Nephron (organoid): ENCODE data around the gene AIG1.

ENCODE experiments used
- H3K27ac Mint-ChIP-seq, 3 experiments: 2 replicates each; pipeline ENCODE4 v1.8.0; 2020; ENCODE audit warnings: mixed read lengths in 3 of 3, mild to moderate bottlenecking in 2 of 3, moderate library complexity in 1 of 3
- H3K27me3 Mint-ChIP-seq: 2 replicates; pipeline ENCODE4 v1.8.0; 2021; ENCODE audit warnings: low read depth, mild to moderate bottlenecking, moderate library complexity, mixed read lengths
- H3K36me3 Mint-ChIP-seq: 2 replicates; pipeline ENCODE4 v1.8.0; 2020; ENCODE audit warnings: low read depth, mixed read lengths
- H3K4me1 Mint-ChIP-seq: 2 replicates; pipeline ENCODE4 v1.8.0; 2020; ENCODE audit warnings: mixed read lengths
- H3K4me3 Mint-ChIP-seq, 3 experiments: 2 replicates each; pipeline ENCODE4 v1.8.0; 2020; ENCODE audit warnings: mild to moderate bottlenecking in 3 of 3, mixed read lengths in 3 of 3, moderate library complexity in 2 of 3
- H3K9me3 Mint-ChIP-seq: 2 replicates; pipeline ENCODE4 v1.8.0; 2020; ENCODE audit warnings: mixed read lengths
- TF ChIP-seq, protein P1 (sequence below), 3 experiments: fragments of 200-600 bp; sonication (generic); IDR thresholded peaks; one replicate each; pipeline ENCODE4 v1.5.0; 2021; ENCODE audit warnings: antibody characterized with exemption in 3 of 3; ENCODE audit not compliant: unreplicated experiment in 3 of 3

The AIG1 gene

GRCh38 chr6:143205585-143205984 is 144.9 kb downstream of the AIG1 start:
- Mint-ChIP-seq H3K36me3 (peaks cover 10% of the 10 kb centered on the region), H3K4me3 (no peak overlapping the region), H3K27me3 (peaks cover 3% of the 10 kb centered on the region), H3K27ac (peak overlapping the region in 2 of 3 experiments; percentile 20 to 78), H3K4me1 (peaks cover 13% of the 10 kb centered on the region), H3K9me3 (peaks cover 3% of the 10 kb centered on the region)
- TF ChIP-seq, protein P1, sequence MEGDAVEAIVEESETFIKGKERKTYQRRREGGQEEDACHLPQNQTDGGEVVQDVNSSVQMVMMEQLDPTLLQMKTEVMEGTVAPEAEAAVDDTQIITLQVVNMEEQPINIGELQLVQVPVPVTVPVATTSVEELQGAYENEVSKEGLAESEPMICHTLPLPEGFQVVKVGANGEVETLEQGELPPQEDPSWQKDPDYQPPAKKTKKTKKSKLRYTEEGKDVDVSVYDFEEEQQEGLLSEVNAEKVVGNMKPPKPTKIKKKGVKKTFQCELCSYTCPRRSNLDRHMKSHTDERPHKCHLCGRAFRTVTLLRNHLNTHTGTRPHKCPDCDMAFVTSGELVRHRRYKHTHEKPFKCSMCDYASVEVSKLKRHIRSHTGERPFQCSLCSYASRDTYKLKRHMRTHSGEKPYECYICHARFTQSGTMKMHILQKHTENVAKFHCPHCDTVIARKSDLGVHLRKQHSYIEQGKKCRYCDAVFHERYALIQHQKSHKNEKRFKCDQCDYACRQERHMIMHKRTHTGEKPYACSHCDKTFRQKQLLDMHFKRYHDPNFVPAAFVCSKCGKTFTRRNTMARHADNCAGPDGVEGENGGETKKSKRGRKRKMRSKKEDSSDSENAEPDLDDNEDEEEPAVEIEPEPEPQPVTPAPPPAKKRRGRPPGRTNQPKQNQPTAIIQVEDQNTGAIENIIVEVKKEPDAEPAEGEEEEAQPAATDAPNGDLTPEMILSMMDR (IDR thresholded peaks at IDR 0.05; ENCODE audit: unreplicated experiment in 3 of 3): no peak

DNA sequence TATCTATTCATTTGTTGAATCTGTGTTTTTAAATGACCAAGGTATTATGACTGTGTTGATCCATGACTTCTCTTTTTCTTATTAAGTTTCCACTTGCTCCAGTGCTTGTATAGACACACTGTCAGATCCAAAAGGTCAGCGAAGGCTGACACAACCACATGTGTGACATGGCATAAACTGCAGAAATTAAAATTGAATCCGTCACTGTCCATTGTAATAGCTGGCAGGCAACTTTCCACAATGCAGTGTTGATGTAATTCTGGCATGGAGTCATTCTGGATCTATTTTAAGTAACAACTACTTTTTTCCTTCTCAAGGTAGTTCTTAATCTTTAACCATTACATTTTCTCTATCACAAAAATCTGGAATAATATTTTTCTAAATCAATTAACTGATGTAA is 145.3 kb downstream of the AIG1 start:
- peak overlapping the region in 2 of 3 experiments; percentile 20 to 78 for H3K27ac Mint-ChIP-seq
- TF ChIP-seq, protein P1 (IDR thresholded peaks at IDR 0.05; ENCODE audit: unreplicated experiment in 3 of 3): no peak
- no peak overlapping the region for H3K4me3 Mint-ChIP-seq
- peaks cover 3% of the 10 kb centered on the region for H3K9me3 Mint-ChIP-seq
- H3K36me3 Mint-ChIP-seq: peaks cover 10% of the 10 kb centered on the region
- H3K27me3 Mint-ChIP-seq: peaks cover 3% of the 10 kb centered on the region
- H3K4me1 Mint-ChIP-seq: peaks cover 13% of the 10 kb centered on the region

DNA sequence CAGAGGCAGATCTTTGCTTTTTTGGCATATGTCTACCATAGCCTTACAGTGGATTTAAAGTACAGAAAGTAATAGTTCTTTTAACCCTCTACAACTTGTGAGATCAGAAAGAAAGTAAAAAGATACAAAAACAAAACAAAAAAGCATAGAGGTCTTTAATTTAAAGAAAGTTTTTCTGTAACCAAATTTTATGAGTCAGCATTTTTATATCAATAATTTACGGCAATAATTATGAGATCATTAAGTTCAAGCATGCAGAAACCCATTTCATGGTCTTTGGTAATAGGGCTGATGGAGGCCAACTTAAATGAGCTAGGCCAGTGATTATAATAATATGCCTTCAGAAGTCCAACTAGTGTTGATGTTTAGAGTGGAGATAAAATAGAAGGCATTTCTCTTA is 145.9 kb downstream of the AIG1 start:
- TF ChIP-seq, protein P1 (IDR thresholded peaks at IDR 0.05; ENCODE audit: unreplicated experiment in 3 of 3): no peak
- Mint-ChIP-seq H3K36me3 (peaks cover 10% of the 10 kb centered on the region), H3K9me3 (peaks cover 3% of the 10 kb centered on the region), H3K27me3 (peaks cover 3% of the 10 kb centered on the region), H3K4me1 (peaks cover 13% of the 10 kb centered on the region), H3K27ac (no peak overlapping the region), H3K4me3 (no peak overlapping the region)

DNA sequence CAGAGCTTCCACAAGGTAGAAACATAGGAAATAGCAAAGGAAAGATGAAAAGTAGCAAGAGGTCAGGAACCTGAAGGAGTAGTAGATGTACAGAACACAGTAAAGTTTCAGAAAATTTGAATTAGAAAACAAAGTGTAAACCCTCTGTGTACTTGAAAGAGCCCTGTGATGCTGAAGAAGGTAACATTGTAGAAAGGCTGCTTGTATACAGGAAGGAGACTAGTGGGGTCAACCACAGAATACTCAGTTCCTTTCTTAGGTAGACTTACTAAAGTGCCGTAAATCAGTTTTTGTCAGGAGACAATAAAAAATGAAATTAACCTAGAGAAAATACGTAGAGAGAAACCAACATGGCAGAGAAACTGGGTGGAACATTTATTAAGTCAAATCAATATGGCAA is 149.7 kb downstream of the AIG1 start:
- peaks cover 12% of the 10 kb centered on the region for H3K4me1 Mint-ChIP-seq

GRCh38 chr6:143213859-143214376 is 153.2 kb downstream of the AIG1 start:
- TF ChIP-seq, protein P1 (IDR thresholded peaks at IDR 0.05; ENCODE audit: unreplicated experiment in 3 of 3): no peak
- Mint-ChIP-seq H3K4me3 (no peak overlapping the region), H3K27ac (peak overlapping the region in 1 of 3 experiments; percentile 4), H3K9me3 (no peaks in the 10 kb centered on the region), H3K36me3 (peaks cover 3% of the 10 kb centered on the region), H3K27me3 (no peaks in the 10 kb centered on the region), H3K4me1 (no peaks in the 10 kb centered on the region)

More for the DNA sequence above, 149.7 kb downstream of the AIG1 start:
- Mint-ChIP-seq H3K36me3 (peaks cover 3% of the 10 kb centered on the region), H3K4me3 (no peak overlapping the region), H3K27ac (no peak overlapping the region), H3K27me3 (no peaks in the 10 kb centered on the region), H3K9me3 (no peaks in the 10 kb centered on the region)
- TF ChIP-seq, protein P1 (IDR thresholded peaks at IDR 0.05; ENCODE audit: unreplicated experiment in 3 of 3): no peak

- Mint-ChIP-seq H3K27ac (no peak overlapping the region), H3K4me1 (no peaks in the 10 kb centered on the region), H3K4me3 (no peak overlapping the region), H3K36me3 (no peaks in the 10 kb centered on the region), H3K9me3 (no peaks in the 10 kb centered on the region), H3K27me3 (no peaks in the 10 kb centered on the region)
- TF ChIP-seq, protein P1 (IDR thresholded peaks at IDR 0.05; ENCODE audit: unreplicated experiment in 3 of 3): no peak
Observed at GRCh38 chr6:143215363-143215762, 154.7 kb downstream of the AIG1 start.
